HEK293 (cell line): Measurements from ENCODE around the gene SLMAP.
A peak's percentile ranks its signal among the peaks of the same experiment; 100 is the strongest.

Experiments used
- CTCF ChIA-PET: fragments of 350-600 bp; formaldehyde crosslinking; extraction: SDS; loops from one replicate; lab custom pipeline; 2021; ENCODE audit warnings: antibody characterized with exemption; lab: Yijun Ruan, JAX
- POLR2A ChIA-PET: fragments of 300-600 bp; formaldehyde crosslinking; extraction: SDS; loops from one replicate; lab custom pipeline; 2020; ENCODE audit warnings: antibody characterized with exemption, inconsistent platforms; lab: Yijun Ruan, JAX
- H3K27ac ChIP-seq: fragments of 200-500 bp; sonication (Bioruptor generic); 2 replicates; pipeline ENCODE4 v1.5.1; 2014; ENCODE audit warnings: low read depth, low read length, control low read depth, inconsistent platforms; ENCODE audit errors: extremely low read depth
- H3K36me3 ChIP-seq, 2 experiments: fragments of 200-500 bp in 1 of 2; sonication (Bioruptor generic) in 1 of 2; 1 replicate in 1 of 2; 2 replicates in 1 of 2; pipeline ENCODE4 v1.5.1; 2014 to 2017; ENCODE audit warnings: inconsistent platforms in 2 of 2, low read length in 2 of 2; ENCODE audit not compliant: control insufficient read depth in 2 of 2, insufficient read depth in 1 of 2
- H3K4me1 ChIP-seq: fragments of 200-500 bp; sonication (Bioruptor generic); 2 replicates; pipeline ENCODE4 v1.5.1; 2014; ENCODE audit warnings: mild to moderate bottlenecking, low read length, inconsistent platforms; ENCODE audit not compliant: control insufficient read depth, insufficient read depth
- H3K4me3 ChIP-seq: 2 replicates; pipeline ENCODE4 v1.5.1; 2011; ENCODE audit warnings: low read depth, mild to moderate bottlenecking, control low read depth, low read length, moderate library complexity
- H3K9me3 ChIP-seq: fragments of 200-500 bp; sonication (Bioruptor generic); 2 replicates; pipeline ENCODE4 v1.5.1; 2014; ENCODE audit warnings: low read depth, low read length, inconsistent platforms; ENCODE audit not compliant: control insufficient read depth, insufficient read depth
- GLI4 ChIP-seq: fragments of 450-650 bp; formaldehyde crosslinking; IDR thresholded peaks from 2 replicates; pipeline ENCODE4 v1.5.1; 2016; ENCODE audit warnings: missing biosample characterization, missing genetic modification characterization
- GLIS2 ChIP-seq: fragments of 450-650 bp; formaldehyde crosslinking; IDR thresholded peaks from 2 replicates; pipeline ENCODE4 v1.5.1; 2016; ENCODE audit warnings: missing biosample characterization, missing genetic modification characterization
- HOXA7 ChIP-seq: sonication (generic); formaldehyde crosslinking; IDR thresholded peaks from 2 replicates; pipeline ENCODE4 v1.8.1; 2022; ENCODE audit warnings: missing genetic modification reagents, borderline replicate concordance
- HOXC10 ChIP-seq: sonication (generic); formaldehyde crosslinking; IDR thresholded peaks from 2 replicates; pipeline ENCODE4 v1.8.1; 2023; ENCODE audit warnings: mild to moderate bottlenecking, missing genetic modification reagents
- PRDM1 ChIP-seq: fragments of 450-650 bp; formaldehyde crosslinking; IDR thresholded peaks from 2 replicates; pipeline ENCODE4; 2016; ENCODE audit warnings: missing biosample characterization, missing genetic modification characterization
- SP2 ChIP-seq: fragments of 450-650 bp; formaldehyde crosslinking; IDR thresholded peaks from 2 replicates; pipeline ENCODE4 v1.5.1; 2016; ENCODE audit warnings: missing biosample characterization, missing genetic modification characterization
- WT1 ChIP-seq: fragments of 450-650 bp; formaldehyde crosslinking; IDR thresholded peaks from 2 replicates; pipeline ENCODE4 v1.5.1; 2016; ENCODE audit warnings: missing biosample characterization, missing genetic modification characterization
- ZBTB7A ChIP-seq: fragments of 450-650 bp; formaldehyde crosslinking; IDR thresholded peaks from 2 replicates; pipeline ENCODE4 v1.5.1; 2016; ENCODE audit warnings: low read depth, missing biosample characterization, missing genetic modification characterization
- ZFP41 ChIP-seq: fragments of 450-650 bp; formaldehyde crosslinking; IDR thresholded peaks from 2 replicates; pipeline ENCODE4 v1.5.1; 2016; ENCODE audit warnings: missing biosample characterization, missing genetic modification characterization, borderline replicate concordance
- ZNF155 ChIP-seq: fragments of 450-650 bp; formaldehyde crosslinking; IDR thresholded peaks from 2 replicates; pipeline ENCODE4 v1.5.1; 2016; ENCODE audit warnings: missing biosample characterization, missing genetic modification characterization
- ZNF169 ChIP-seq: fragments of 450-650 bp; formaldehyde crosslinking; IDR thresholded peaks from 2 replicates; pipeline ENCODE4 v1.5.1; 2016; ENCODE audit warnings: missing biosample characterization, missing genetic modification characterization
- ZNF175 ChIP-seq: fragments of 450-650 bp; formaldehyde crosslinking; IDR thresholded peaks from 2 replicates; pipeline ENCODE4 v1.5.1; 2016; ENCODE audit warnings: missing biosample characterization, missing genetic modification characterization
- ZNF221 ChIP-seq: fragments of 450-650 bp; formaldehyde crosslinking; IDR thresholded peaks from 2 replicates; pipeline ENCODE4 v1.5.1; 2017; ENCODE audit warnings: missing biosample characterization, missing genetic modification characterization, borderline replicate concordance
- ZNF223 ChIP-seq: fragments of 450-650 bp; formaldehyde crosslinking; IDR thresholded peaks from 2 replicates; pipeline ENCODE4 v1.5.1; 2016; ENCODE audit warnings: missing biosample characterization, missing genetic modification characterization
- ZNF366 ChIP-seq: fragments of 450-650 bp; formaldehyde crosslinking; conservative IDR thresholded peaks from 2 replicates; pipeline ENCODE4 v1.5.1; 2016; ENCODE audit warnings: missing biosample characterization, missing genetic modification characterization
- ZNF501 ChIP-seq: fragments of 450-650 bp; formaldehyde crosslinking; IDR thresholded peaks from 2 replicates; pipeline ENCODE4 v1.5.1; 2016; ENCODE audit warnings: missing biosample characterization, missing genetic modification characterization
- ZNF549 ChIP-seq: fragments of 450-650 bp; IDR thresholded peaks from 2 replicates; pipeline ENCODE4 v1.5.1; 2018; ENCODE audit warnings: missing biosample characterization, missing genetic modification characterization, mild to moderate bottlenecking, inconsistent platforms, moderate library complexity
- ZNF560 ChIP-seq: fragments of 450-650 bp; formaldehyde crosslinking; IDR thresholded peaks from 2 replicates; pipeline ENCODE4 v1.5.1; 2017; ENCODE audit warnings: missing biosample characterization, missing genetic modification characterization, borderline replicate concordance
- ZNF623 ChIP-seq: fragments of 450-650 bp; formaldehyde crosslinking; IDR thresholded peaks from 2 replicates; pipeline ENCODE4 v1.5.1; 2016; ENCODE audit warnings: missing biosample characterization, missing genetic modification characterization
- ZNF670 ChIP-seq: fragments of 450-650 bp; formaldehyde crosslinking; IDR thresholded peaks from 2 replicates; pipeline ENCODE4 v1.5.1; 2016; ENCODE audit warnings: missing biosample characterization, missing genetic modification characterization, low read depth
- TF ChIP-seq, protein P1 (sequence below): fragments of 450-650 bp; formaldehyde crosslinking; IDR thresholded peaks from 2 replicates; pipeline ENCODE4 v1.5.0; 2017; ENCODE audit warnings: missing biosample characterization, missing genetic modification characterization, borderline replicate concordance
- TF ChIP-seq, protein P2 (sequence below): fragments of 450-650 bp; formaldehyde crosslinking; IDR thresholded peaks from 2 replicates; pipeline ENCODE4 v1.5.1; 2016; ENCODE audit warnings: missing biosample characterization, missing genetic modification characterization
- TF ChIP-seq, protein P3 (sequence below): fragments of 450-650 bp; formaldehyde crosslinking; conservative IDR thresholded peaks from 2 replicates; pipeline ENCODE4 v1.5.1; 2016; ENCODE audit warnings: low read depth, missing biosample characterization, missing genetic modification characterization
- TF ChIP-seq, protein P4 (sequence below): fragments of 450-650 bp; formaldehyde crosslinking; IDR thresholded peaks from 2 replicates; pipeline ENCODE4 v1.5.1; 2016; ENCODE audit warnings: missing biosample characterization, missing genetic modification characterization
- TF ChIP-seq, protein P5 (sequence below): fragments of 450-650 bp; formaldehyde crosslinking; IDR thresholded peaks from 2 replicates; pipeline ENCODE4 v1.5.1; 2017; ENCODE audit warnings: missing biosample characterization, missing genetic modification characterization

The SLMAP gene

DNA sequence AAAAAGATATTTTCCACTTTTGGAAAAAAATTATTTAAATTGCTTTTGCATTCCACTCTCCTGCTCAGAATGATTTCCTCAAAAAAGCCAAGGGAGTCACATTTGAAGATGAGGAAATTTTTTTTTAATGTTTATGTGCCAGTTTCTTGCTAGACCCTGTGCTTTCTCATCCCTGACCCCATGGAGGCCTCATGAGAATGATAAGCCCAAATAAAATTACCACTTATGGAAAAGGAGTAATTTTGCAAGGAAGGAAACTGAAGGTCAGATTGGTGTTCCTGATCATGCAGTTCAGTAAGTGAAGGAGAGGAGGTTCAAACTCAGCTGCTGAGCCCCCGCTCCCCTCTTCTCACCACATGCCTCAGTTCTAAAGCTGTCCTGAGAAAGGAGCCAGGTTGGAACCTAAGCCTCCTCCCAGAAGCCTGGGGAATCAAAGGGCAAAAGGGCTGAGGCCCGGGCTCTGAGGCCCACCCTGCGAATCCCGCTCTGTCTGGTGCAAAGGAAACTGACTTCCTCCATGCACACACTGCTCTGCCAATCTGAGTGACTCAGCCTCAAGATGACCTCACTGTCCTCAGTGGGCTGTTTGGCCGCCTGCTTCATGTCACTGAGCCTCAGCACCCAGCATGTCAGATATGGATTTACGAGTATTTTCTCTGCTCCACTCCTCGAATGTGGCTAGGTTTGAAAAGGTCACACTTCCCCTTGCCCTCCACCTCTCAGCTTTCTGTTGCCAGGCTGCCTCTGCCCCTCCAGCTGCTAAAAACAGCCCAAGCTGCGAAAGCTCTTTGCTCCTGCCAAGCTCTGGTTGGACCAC is 195.2 kb downstream of the SLMAP start:
- ChIA-PET POLR2A (no interaction called here), CTCF (interaction anchor here (1.5 to 1.8 kb wide), 2 partner anchors 10 to 12 kb away, joined by 4 read pairs; no protein-coding TSS in a partner anchor)
- Histone ChIP-seq H3K9me3 (no peaks in the 10 kb centered on the region), H3K4me3 (no peak overlapping the region), H3K4me1 (0 out of 2 replicates have a peak, but pooled peaks cover 2% of the 10 kb centered on the region), H3K27ac (no peak overlapping the region; the same call in 1 of the 2 replicates), H3K36me3 (no peaks in the 10 kb centered on the region)
- TF ChIP-seq, protein P1, sequence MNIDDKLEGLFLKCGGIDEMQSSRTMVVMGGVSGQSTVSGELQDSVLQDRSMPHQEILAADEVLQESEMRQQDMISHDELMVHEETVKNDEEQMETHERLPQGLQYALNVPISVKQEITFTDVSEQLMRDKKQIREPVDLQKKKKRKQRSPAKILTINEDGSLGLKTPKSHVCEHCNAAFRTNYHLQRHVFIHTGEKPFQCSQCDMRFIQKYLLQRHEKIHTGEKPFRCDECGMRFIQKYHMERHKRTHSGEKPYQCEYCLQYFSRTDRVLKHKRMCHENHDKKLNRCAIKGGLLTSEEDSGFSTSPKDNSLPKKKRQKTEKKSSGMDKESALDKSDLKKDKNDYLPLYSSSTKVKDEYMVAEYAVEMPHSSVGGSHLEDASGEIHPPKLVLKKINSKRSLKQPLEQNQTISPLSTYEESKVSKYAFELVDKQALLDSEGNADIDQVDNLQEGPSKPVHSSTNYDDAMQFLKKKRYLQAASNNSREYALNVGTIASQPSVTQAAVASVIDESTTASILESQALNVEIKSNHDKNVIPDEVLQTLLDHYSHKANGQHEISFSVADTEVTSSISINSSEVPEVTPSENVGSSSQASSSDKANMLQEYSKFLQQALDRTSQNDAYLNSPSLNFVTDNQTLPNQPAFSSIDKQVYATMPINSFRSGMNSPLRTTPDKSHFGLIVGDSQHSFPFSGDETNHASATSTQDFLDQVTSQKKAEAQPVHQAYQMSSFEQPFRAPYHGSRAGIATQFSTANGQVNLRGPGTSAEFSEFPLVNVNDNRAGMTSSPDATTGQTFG: no peak
- TF ChIP-seq ZNF501 (tag by site-specific recombination): no peak
- no peak for TF ChIP-seq HOXA7 (CRISPR knock-in tag)
- TF ChIP-seq ZNF221: no peak
- TF ChIP-seq HOXC10 (CRISPR knock-in tag): no peak
- TF ChIP-seq ZNF623 (tag by site-specific recombination): no peak
- no peak for TF ChIP-seq GLI4 (tag by site-specific recombination)
- no peak for TF ChIP-seq ZFP41
- no peak for TF ChIP-seq GLIS2 (tag by site-specific recombination)
- no peak for TF ChIP-seq ZNF223
- TF ChIP-seq, protein P2, sequence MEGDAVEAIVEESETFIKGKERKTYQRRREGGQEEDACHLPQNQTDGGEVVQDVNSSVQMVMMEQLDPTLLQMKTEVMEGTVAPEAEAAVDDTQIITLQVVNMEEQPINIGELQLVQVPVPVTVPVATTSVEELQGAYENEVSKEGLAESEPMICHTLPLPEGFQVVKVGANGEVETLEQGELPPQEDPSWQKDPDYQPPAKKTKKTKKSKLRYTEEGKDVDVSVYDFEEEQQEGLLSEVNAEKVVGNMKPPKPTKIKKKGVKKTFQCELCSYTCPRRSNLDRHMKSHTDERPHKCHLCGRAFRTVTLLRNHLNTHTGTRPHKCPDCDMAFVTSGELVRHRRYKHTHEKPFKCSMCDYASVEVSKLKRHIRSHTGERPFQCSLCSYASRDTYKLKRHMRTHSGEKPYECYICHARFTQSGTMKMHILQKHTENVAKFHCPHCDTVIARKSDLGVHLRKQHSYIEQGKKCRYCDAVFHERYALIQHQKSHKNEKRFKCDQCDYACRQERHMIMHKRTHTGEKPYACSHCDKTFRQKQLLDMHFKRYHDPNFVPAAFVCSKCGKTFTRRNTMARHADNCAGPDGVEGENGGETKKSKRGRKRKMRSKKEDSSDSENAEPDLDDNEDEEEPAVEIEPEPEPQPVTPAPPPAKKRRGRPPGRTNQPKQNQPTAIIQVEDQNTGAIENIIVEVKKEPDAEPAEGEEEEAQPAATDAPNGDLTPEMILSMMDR (tag by site-specific recombination): no peak
- TF ChIP-seq PRDM1 (tag by site-specific recombination): peak; percentile 68; the same call in 1 of the 2 replicates
- TF ChIP-seq ZNF175 (tag by site-specific recombination): no peak
- no peak for TF ChIP-seq ZNF155 (tag by site-specific recombination)
- TF ChIP-seq, protein P3, sequence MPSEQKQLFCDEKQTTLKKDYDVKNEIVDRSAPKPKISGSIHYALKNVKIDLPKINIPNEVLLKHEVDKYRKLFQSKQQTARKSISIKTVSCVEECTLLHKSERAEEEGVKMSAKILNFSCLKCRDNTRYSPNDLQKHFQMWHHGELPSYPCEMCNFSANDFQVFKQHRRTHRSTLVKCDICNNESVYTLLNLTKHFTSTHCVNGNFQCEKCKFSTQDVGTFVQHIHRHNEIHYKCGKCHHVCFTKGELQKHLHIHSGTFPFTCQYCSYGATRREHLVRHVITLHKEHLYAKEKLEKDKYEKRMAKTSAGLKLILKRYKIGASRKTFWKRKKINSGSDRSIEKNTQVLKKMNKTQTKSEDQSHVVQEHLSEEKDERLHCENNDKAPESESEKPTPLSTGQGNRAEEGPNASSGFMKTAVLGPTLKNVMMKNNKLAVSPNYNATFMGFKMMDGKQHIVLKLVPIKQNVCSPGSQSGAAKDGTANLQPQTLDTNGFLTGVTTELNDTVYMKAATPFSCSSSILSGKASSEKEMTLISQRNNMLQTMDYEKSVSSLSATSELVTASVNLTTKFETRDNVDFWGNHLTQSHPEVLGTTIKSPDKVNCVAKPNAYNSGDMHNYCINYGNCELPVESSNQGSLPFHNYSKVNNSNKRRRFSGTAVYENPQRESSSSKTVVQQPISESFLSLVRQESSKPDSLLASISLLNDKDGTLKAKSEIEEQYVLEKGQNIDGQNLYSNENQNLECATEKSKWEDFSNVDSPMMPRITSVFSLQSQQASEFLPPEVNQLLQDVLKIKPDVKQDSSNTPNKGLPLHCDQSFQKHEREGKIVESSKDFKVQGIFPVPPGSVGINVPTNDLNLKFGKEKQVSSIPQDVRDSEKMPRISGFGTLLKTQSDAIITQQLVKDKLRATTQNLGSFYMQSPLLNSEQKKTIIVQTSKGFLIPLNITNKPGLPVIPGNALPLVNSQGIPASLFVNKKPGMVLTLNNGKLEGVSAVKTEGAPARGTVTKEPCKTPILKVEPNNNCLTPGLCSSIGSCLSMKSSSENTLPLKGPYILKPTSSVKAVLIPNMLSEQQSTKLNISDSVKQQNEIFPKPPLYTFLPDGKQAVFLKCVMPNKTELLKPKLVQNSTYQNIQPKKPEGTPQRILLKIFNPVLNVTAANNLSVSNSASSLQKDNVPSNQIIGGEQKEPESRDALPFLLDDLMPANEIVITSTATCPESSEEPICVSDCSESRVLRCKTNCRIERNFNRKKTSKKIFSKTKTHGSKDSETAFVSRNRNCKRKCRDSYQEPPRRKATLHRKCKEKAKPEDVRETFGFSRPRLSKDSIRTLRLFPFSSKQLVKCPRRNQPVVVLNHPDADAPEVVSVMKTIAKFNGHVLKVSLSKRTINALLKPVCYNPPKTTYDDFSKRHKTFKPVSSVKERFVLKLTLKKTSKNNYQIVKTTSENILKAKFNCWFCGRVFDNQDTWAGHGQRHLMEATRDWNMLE (tag by site-specific recombination): no peak
- no peak for TF ChIP-seq ZBTB7A (tag by site-specific recombination)
- no peak for TF ChIP-seq WT1 (tag by site-specific recombination)
- peak; percentile 22; the same call in 1 of the 2 replicates for TF ChIP-seq SP2 (tag by site-specific recombination)
- TF ChIP-seq, protein P4, sequence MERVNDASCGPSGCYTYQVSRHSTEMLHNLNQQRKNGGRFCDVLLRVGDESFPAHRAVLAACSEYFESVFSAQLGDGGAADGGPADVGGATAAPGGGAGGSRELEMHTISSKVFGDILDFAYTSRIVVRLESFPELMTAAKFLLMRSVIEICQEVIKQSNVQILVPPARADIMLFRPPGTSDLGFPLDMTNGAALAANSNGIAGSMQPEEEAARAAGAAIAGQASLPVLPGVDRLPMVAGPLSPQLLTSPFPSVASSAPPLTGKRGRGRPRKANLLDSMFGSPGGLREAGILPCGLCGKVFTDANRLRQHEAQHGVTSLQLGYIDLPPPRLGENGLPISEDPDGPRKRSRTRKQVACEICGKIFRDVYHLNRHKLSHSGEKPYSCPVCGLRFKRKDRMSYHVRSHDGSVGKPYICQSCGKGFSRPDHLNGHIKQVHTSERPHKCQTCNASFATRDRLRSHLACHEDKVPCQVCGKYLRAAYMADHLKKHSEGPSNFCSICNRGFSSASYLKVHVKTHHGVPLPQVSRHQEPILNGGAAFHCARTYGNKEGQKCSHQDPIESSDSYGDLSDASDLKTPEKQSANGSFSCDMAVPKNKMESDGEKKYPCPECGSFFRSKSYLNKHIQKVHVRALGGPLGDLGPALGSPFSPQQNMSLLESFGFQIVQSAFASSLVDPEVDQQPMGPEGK: peak; percentile 62
- no peak for TF ChIP-seq ZNF549 (tag by site-specific recombination)
- peak; percentile 56 for TF ChIP-seq ZNF366 (tag by site-specific recombination)
- no peak for TF ChIP-seq ZNF169 (tag by site-specific recombination)
- TF ChIP-seq, protein P5, sequence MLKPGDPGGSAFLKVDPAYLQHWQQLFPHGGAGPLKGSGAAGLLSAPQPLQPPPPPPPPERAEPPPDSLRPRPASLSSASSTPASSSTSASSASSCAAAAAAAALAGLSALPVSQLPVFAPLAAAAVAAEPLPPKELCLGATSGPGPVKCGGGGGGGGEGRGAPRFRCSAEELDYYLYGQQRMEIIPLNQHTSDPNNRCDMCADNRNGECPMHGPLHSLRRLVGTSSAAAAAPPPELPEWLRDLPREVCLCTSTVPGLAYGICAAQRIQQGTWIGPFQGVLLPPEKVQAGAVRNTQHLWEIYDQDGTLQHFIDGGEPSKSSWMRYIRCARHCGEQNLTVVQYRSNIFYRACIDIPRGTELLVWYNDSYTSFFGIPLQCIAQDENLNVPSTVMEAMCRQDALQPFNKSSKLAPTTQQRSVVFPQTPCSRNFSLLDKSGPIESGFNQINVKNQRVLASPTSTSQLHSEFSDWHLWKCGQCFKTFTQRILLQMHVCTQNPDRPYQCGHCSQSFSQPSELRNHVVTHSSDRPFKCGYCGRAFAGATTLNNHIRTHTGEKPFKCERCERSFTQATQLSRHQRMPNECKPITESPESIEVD (tag by site-specific recombination): no peak
- no peak for TF ChIP-seq ZNF670 (tag by site-specific recombination)
- no peak for TF ChIP-seq ZNF560
